HG02588 (cell line): ENCODE results near the gene FAM171A2.

Experiments
- ATAC-seq: cut with Tn5 transposase; IDR thresholded peaks from one replicate; pipeline ENCODE4 v1.9.1; 2021; ENCODE audit warnings: mild to moderate bottlenecking, moderate library complexity; ENCODE audit not compliant: unreplicated experiment

Gene FAM171A2

GRCh38 chr17:44323359-44324091 lies 40.1 kb downstream of the FAM171A2 start:
- no peak for ATAC-seq

GRCh38 chr17:44322236-44322895 lies 41.3 kb downstream of the FAM171A2 start:
- ATAC-seq, result no peak

- ATAC-seq, result no peak
Observed at GRCh38 chr17:44321246-44322120, 42.2 kb downstream of the FAM171A2 start.

- no peak for ATAC-seq
Observed at GRCh38 chr17:44320066-44320465, 43.6 kb downstream of the FAM171A2 start.

- ATAC-seq, result no peak
Observed at GRCh38 chr17:44318077-44318892, 45.4 kb downstream of the FAM171A2 start.

GRCh38 chr17:44317545-44317944 lies 46.1 kb downstream of the FAM171A2 start:
- no peak for ATAC-seq

GRCh38 chr17:44315760-44316731 lies 47.6 kb downstream of the FAM171A2 start:
- ATAC-seq, result no peak

GRCh38 chr17:44314869-44315661 lies 48.6 kb downstream of the FAM171A2 start:
- ATAC-seq, result no peak

GRCh38 chr17:44314524-44314868 lies 49.2 kb downstream of the FAM171A2 start:
- no peak for ATAC-seq

GRCh38 chr17:44314031-44314430 lies 49.6 kb downstream of the FAM171A2 start:
- no peak for ATAC-seq

GRCh38 chr17:44312396-44313104 lies 51.1 kb downstream of the FAM171A2 start:
- ATAC-seq, result no peak

- ATAC-seq, result no peak
Observed at GRCh38 chr17:44311562-44312181, 52.0 kb downstream of the FAM171A2 start.

- no peak for ATAC-seq
Observed at GRCh38 chr17:44310609-44311376, 52.9 kb downstream of the FAM171A2 start.

- no peak for ATAC-seq
Observed at GRCh38 chr17:44310188-44310587, 53.5 kb downstream of the FAM171A2 start.

- no peak for ATAC-seq
Observed at GRCh38 chr17:44309472-44309871, 54.2 kb downstream of the FAM171A2 start.

GRCh38 chr17:44308865-44309264 lies 54.8 kb downstream of the FAM171A2 start:
- ATAC-seq, result no peak

- no peak for ATAC-seq
Observed at GRCh38 chr17:44308320-44308818, 55.3 kb downstream of the FAM171A2 start, which contains the start of gene RUNDC3A. TSS of gene RUNDC3A (plus strand) at chr17:44308601. CDS start at chr17:44308833, 232 bp downstream.
